A549 (cell line): ENCODE data around the gene PNPLA2. TPM values are rescaled to one million over a fixed set of nuclear protein-coding genes. Genes with fewer than 3 reads are reported as not detected.

ENCODE experiments used
- ATAC-seq, 2 experiments: fragments of 200-7000 bp in 1 of 2; fragments of >200 bp in 1 of 2; cut with Nextera tagmentation in 1 of 2; cut with Tn5 transposase in 1 of 2; 3 replicates each; pipeline versions ENCODE4 v1.8.0 to v1.9.1; 2018 to 2020; ENCODE audit warnings: mild to moderate bottlenecking in 1 of 2, moderate library complexity in 1 of 2
- CTCF ChIA-PET: fragments of 300-600 bp; sonication (Branson Sonifier 250); formaldehyde crosslinking; extraction: SDS; loops from one replicate; lab custom pipeline; 2021; ENCODE audit warnings: antibody characterized with exemption, inconsistent platforms; lab: Yijun Ruan, JAX
- POLR2A ChIA-PET: fragments of 350-600 bp; formaldehyde crosslinking; extraction: SDS; loops from one replicate; lab custom pipeline; 2021; ENCODE audit warnings: antibody characterized with exemption, inconsistent platforms; lab: Yijun Ruan, JAX
- DNase-seq, 2 experiments: peaks; one replicate each; pipeline versions ENCODE4 v3.0.0 to v3.0.0-alpha.2; 2011 to 2016; ENCODE audit warnings: low read depth in 1 of 2, low spot score in 1 of 2
- FAIRE-seq: peaks from 2 replicates; lab custom pipeline; 2011; peaks lifted over from hg19 to GRCh38; lab: Jason Lieb, UNC
- H3K27ac ChIP-seq, 2 experiments: fragments of >200 bp; sonication (Bioruptor Twin); formaldehyde crosslinking; 3 replicates each; pipeline ENCODE4 v1.5.1; 2016 to 2017
- H3K4me1 ChIP-seq: fragments of >200 bp; sonication (Bioruptor Twin); formaldehyde crosslinking; 3 replicates; pipeline ENCODE4 v1.6.1; 2016
- H3K4me2 ChIP-seq: fragments of >200 bp; sonication (Bioruptor Twin); formaldehyde crosslinking; 3 replicates; pipeline ENCODE4 v1.6.1; 2016
- H3K4me3 ChIP-seq: fragments of >200 bp; sonication (Bioruptor Twin); formaldehyde crosslinking; 3 replicates; pipeline ENCODE4 v1.5.1; 2016
- H3K9me3 ChIP-seq: fragments of >200 bp; sonication (Bioruptor Twin); formaldehyde crosslinking; 3 replicates; pipeline ENCODE4 v1.6.1; 2016
- CTCF ChIP-seq: fragments of >200 bp; sonication (Bioruptor Twin); formaldehyde crosslinking; IDR thresholded peaks from 3 replicates; pipeline ENCODE4 v1.5.1; 2016
- EHF ChIP-seq: fragments of 250-450 bp; sonication (Bioruptor Pico); IDR thresholded peaks from 2 replicates; pipeline ENCODE4 v1.5.0; 2020; ENCODE audit warnings: mild to moderate bottlenecking
- EHMT2 ChIP-seq: fragments of 200-600 bp; sonication (generic); IDR thresholded peaks from 2 replicates; pipeline ENCODE4 v1.6.1; 2016; ENCODE audit warnings: antibody characterized with exemption, low read depth, mild to moderate bottlenecking, moderate library complexity
- EP300 ChIP-seq, 2 experiments: fragments of >200 bp; sonication (Bioruptor Twin); formaldehyde crosslinking; IDR thresholded peaks; 2 replicates in 1 of 2; 3 replicates in 1 of 2; pipeline ENCODE4 v1.6.1; 2016 to 2017
- ESRRA ChIP-seq: fragments of 150-350 bp; IDR thresholded peaks from 2 replicates; pipeline ENCODE4 v1.6.1; 2014; ENCODE audit warnings: mild to moderate bottlenecking, low read length, borderline replicate concordance
- FOSB ChIP-seq: fragments of 250-450 bp; sonication (Bioruptor Pico); IDR thresholded peaks from 2 replicates; pipeline ENCODE4 v1.5.0; 2020; ENCODE audit warnings: mild to moderate bottlenecking, moderate library complexity
- FOXS1 ChIP-seq: fragments of 250-450 bp; sonication (Bioruptor Pico); IDR thresholded peaks from 2 replicates; pipeline ENCODE4 v1.5.0; 2020; ENCODE audit warnings: mild to moderate bottlenecking, moderate library complexity
- HDAC2 ChIP-seq: fragments of 200-600 bp; sonication (generic); IDR thresholded peaks from 2 replicates; pipeline ENCODE4 v1.6.1; 2016
- HES2 ChIP-seq: fragments of >200 bp; sonication (Bioruptor Twin); formaldehyde crosslinking; IDR thresholded peaks from 2 replicates; pipeline ENCODE4 v1.6.1; 2016
- HOXB5 ChIP-seq: fragments of 250-450 bp; sonication (Bioruptor Pico); IDR thresholded peaks from 2 replicates; pipeline ENCODE4 v1.5.0; 2020; ENCODE audit warnings: mild to moderate bottlenecking, moderate library complexity
- KDM1A ChIP-seq: fragments of 200-600 bp; sonication (generic); IDR thresholded peaks from 2 replicates; pipeline ENCODE4 v1.6.1; 2016; ENCODE audit warnings: low read depth, mild to moderate bottlenecking
- KDM5A ChIP-seq: fragments of 200-600 bp; sonication (generic); IDR thresholded peaks from 2 replicates; pipeline ENCODE4 v1.6.1; 2016; ENCODE audit warnings: antibody characterized with exemption, mild to moderate bottlenecking
- MAFK ChIP-seq: fragments of 450-650 bp; IDR thresholded peaks from 2 replicates; pipeline ENCODE4 v1.6.1; 2014; ENCODE audit not compliant: partially characterized antibody
- MAX ChIP-seq: IDR thresholded peaks from 2 replicates; pipeline ENCODE4 v1.6.1; 2012
- MAZ ChIP-seq: fragments of 150-350 bp; IDR thresholded peaks from 2 replicates; pipeline ENCODE4 v1.6.1; 2014; ENCODE audit warnings: antibody characterized with exemption, low read depth, low read length, borderline replicate concordance
- MYC ChIP-seq: IDR thresholded peaks from 2 replicates; pipeline ENCODE4 v1.6.1; 2012; ENCODE audit warnings: mild to moderate bottlenecking, inconsistent platforms, low read length, improper control_type of control experiment, borderline replicate concordance
- NFE2L2 ChIP-seq: fragments of 150-350 bp; conservative IDR thresholded peaks from 2 replicates; pipeline ENCODE4 v1.6.1; 2014; ENCODE audit warnings: low read length
- NPAS2 ChIP-seq: fragments of 250-450 bp; sonication (Bioruptor Pico); IDR thresholded peaks from 2 replicates; pipeline ENCODE4 v1.8.0; 2022; ENCODE audit warnings: mild to moderate bottlenecking, moderate library complexity, borderline replicate concordance
- PBX3 ChIP-seq: IDR thresholded peaks from 2 replicates; pipeline ENCODE4 v1.6.1; 2012
- PHF8 ChIP-seq: fragments of 200-600 bp; sonication (generic); IDR thresholded peaks from 2 replicates; pipeline ENCODE4 v1.6.1; 2016; ENCODE audit warnings: low read depth, mild to moderate bottlenecking, antibody characterized with exemption, moderate library complexity, borderline replicate concordance
- POLR2AphosphoS2 ChIP-seq: conservative IDR thresholded peaks from 2 replicates; pipeline ENCODE4 v1.6.1; 2012; ENCODE audit warnings: low read length, improper control_type of control experiment, inconsistent platforms
- RFX5 ChIP-seq: fragments of 450-650 bp; IDR thresholded peaks from 2 replicates; pipeline ENCODE4 v1.7.1; 2014; ENCODE audit warnings: antibody characterized with exemption, mild to moderate bottlenecking, moderate library complexity
- TFCP2L1 ChIP-seq: fragments of 250-450 bp; sonication (Bioruptor Pico); IDR thresholded peaks from 2 replicates; pipeline ENCODE4 v1.5.0; 2021; ENCODE audit warnings: mild to moderate bottlenecking
- TP53 ChIP-seq: fragments of 250-450 bp; sonication (Bioruptor Pico); IDR thresholded peaks from 2 replicates; pipeline ENCODE4 v1.5.0; 2021; ENCODE audit warnings: mild to moderate bottlenecking, moderate library complexity
- USF2 ChIP-seq: fragments of 450-650 bp; IDR thresholded peaks from 2 replicates; pipeline ENCODE4 v1.6.1; 2014; ENCODE audit warnings: antibody characterized with exemption
- ZFP36 ChIP-seq: fragments of 450-650 bp; IDR thresholded peaks from 2 replicates; pipeline ENCODE4 v1.6.1; 2014; ENCODE audit warnings: borderline replicate concordance; ENCODE audit not compliant: partially characterized antibody
- ZNF302 ChIP-seq: fragments of 250-450 bp; sonication (Bioruptor Pico); IDR thresholded peaks from 2 replicates; pipeline ENCODE4 v1.9.0; 2021; ENCODE audit warnings: inconsistent platforms, mild to moderate bottlenecking, moderate library complexity
- ZSCAN20 ChIP-seq: fragments of 250-450 bp; sonication (Bioruptor Pico); IDR thresholded peaks from 2 replicates; pipeline ENCODE4 v1.8.0; 2022; ENCODE audit warnings: mild to moderate bottlenecking, moderate library complexity
- WGBS: methylation state at CpG from one replicate; pipeline ENCODE4 v1.1.6; 2017; ENCODE audit errors: missing lambda C conversion rate; 5-methylcytosine and 5-hydroxymethylcytosine counted together
- polyA plus RNA-seq, 4 experiments: library from polyadenylated mRNA; depleted of rRNA in 3 of 4; stranded (reverse); fragments of >200 nt; fragmentation: RNase III in 1 of 4; extraction: RNeasy Plus Mini Kit Qiagen cat#74134 plus additional on column Dnase treatment in 1 of 4; gene quantifications; 2 replicates in 3 of 4; 3 replicates in 1 of 4; pipeline ENCODE4 v1.2.3, GENCODE V29; 2011 to 2017

The PNPLA2 gene
- polyA plus RNA-seq, 2 of the 4 experiments (the other 2 are of a cell fraction): 13.2 to 25.4 TPM

GRCh38 chr11:868394-868793 lies 49.7 kb downstream of the PNPLA2 start:
- FAIRE-seq (no peak), ATAC-seq (no peak), DNase-seq (no peak)
- H3K4me1 ChIP-seq: peaks cover 24% of the 10 kb centered on the region; the same call in 2 of the 3 replicates
- no peak for TF ChIP-seq RFX5
- no peak for TF ChIP-seq FOXS1
- no peak for TF ChIP-seq NFE2L2
- TF ChIP-seq TP53 (CRISPR knock-in tag): no peak
- no peak for TF ChIP-seq TFCP2L1 (CRISPR knock-in tag)
- TF ChIP-seq NPAS2 (CRISPR knock-in tag): no peak
- peak; percentile 41 for TF ChIP-seq PBX3
- no peak; the same call in 1 of the 2 replicates for TF ChIP-seq POLR2AphosphoS2
- TF ChIP-seq MYC: no peak
- no peaks in the 10 kb centered on the region for H3K9me3 ChIP-seq
- ChIA-PET CTCF (interaction anchor here (1.3 to 5.2 kb wide), 6 partner anchors 10 to 183 kb away, joined by 4 to 25 read pairs (median 10); no protein-coding TSS in a partner anchor), POLR2A (interaction anchor here (1.1 kb wide), 1 partner anchor 23 kb away, joined by 3 read pairs; no protein-coding TSS in a partner anchor)
- H3K4me3 ChIP-seq: no peak overlapping the region
- no peak overlapping the region for H3K4me2 ChIP-seq
- WGBS: 87% methylated on average over 17 of the region's 17 CpGs
- H3K27ac ChIP-seq: no peak overlapping the region

- Histone ChIP-seq H3K27ac (no peak overlapping the region), H3K9me3 (no peaks in the 10 kb centered on the region), H3K4me1 (peaks cover 24% of the 10 kb centered on the region; the same call in 2 of the 3 replicates), H3K4me3 (no peak overlapping the region), H3K4me2 (no peak overlapping the region)
- ATAC-seq: no peak
- POLR2A ChIA-PET: interaction anchor here (1.7 kb wide), 1 partner anchor 24 kb away, joined by 6 read pairs; no protein-coding TSS in a partner anchor
- CTCF ChIA-PET: interaction anchor here (0.9 to 5.2 kb wide), 8 partner anchors 9 to 188 kb away, joined by 3 to 25 read pairs (median 4); no protein-coding TSS in a partner anchor
- TF ChIP-seq ZNF302 (CRISPR knock-in tag) (no peak), FOSB (CRISPR knock-in tag) (no peak), NPAS2 (CRISPR knock-in tag) (no peak), EHF (CRISPR knock-in tag) (no peak), POLR2AphosphoS2 (no peak), PHF8 (no peak), MAFK (no peak)
- FAIRE-seq: no peak
- no peak for DNase-seq
- 91% methylated on average over 10 of the region's 12 CpGs for WGBS
Observed at GRCh38 chr11:868802-869201, 50.1 kb downstream of the PNPLA2 start.

- Histone ChIP-seq H3K4me3 (no peak overlapping the region), H3K4me2 (no peak overlapping the region), H3K27ac (no peak overlapping the region), H3K9me3 (no peaks in the 10 kb centered on the region), H3K4me1 (peaks cover 24% of the 10 kb centered on the region; the same call in 2 of the 3 replicates)
- ChIA-PET CTCF (interaction anchor here (0.8 to 5.2 kb wide), 13 partner anchors 9 to 187 kb away, joined by 3 to 25 read pairs (median 4); partner anchors contain the start of gene AP2A2), POLR2A (interaction anchor here (1.7 kb wide), 1 partner anchor 25 kb away, joined by 6 read pairs; no protein-coding TSS in a partner anchor)
- FAIRE-seq (no peak), DNase-seq (no peak), ATAC-seq (peak in 1 of 2 experiments; percentile 2; a peak in 3 of 6 replicates)
- WGBS: 88% methylated on average over 14 of the region's 25 CpGs
- TF ChIP-seq FOSB (CRISPR knock-in tag) (no peak), ESRRA (no peak), KDM1A (no peak), HES2 (no peak), HDAC2 (no peak), EP300 (IDR thresholded peaks at IDR 0.05) (no peak), CTCF (no peak), HOXB5 (no peak), EHMT2 (no peak), MAX (no peak), KDM5A (no peak), MAFK (no peak), FOXS1 (no peak), USF2 (no peak), MAZ (no peak), ZFP36 (no peak), ZSCAN20 (CRISPR knock-in tag) (no peak)
Observed at GRCh38 chr11:869399-870126, 50.8 kb downstream of the PNPLA2 start.
